Left ventricle myocardium superior (tissue), 1 donor: ENCODE data around the gene CHST12. TPM values are rescaled to one million over a fixed set of nuclear protein-coding genes. Genes with fewer than 3 reads are reported as not detected.

Source experiments
- ATAC-seq: fragments of 200-7000 bp; cut with Tn5 transposase; one replicate; pipeline ENCODE4 v1.9.1; 2020; ENCODE audit warnings: mild to moderate bottlenecking, moderate library complexity
- DNase-seq: peaks from one replicate; pipeline ENCODE4 v3.0.0-alpha.2; 2020
- intact Hi-C: fragments of 100-400 bp; cut with micrococcal nuclease; formaldehyde crosslinking; loops from one replicate; pipeline ENCODE4 v1.11.0; 2022
- total RNA-seq: library from RNA; stranded (reverse); fragmentation: NEBNext Ultra II Directional; extraction: Animal tissue kit (Norgen Biotek cat#: 25700); gene quantifications from one replicate; pipeline ENCODE4 v1.2.1, GENCODE V29; 2021
- donor health status: DM: no; HTN: yes; CAD: no; lungs with severe emphysema.

The CHST12 gene
- total RNA-seq, 1 donor from 2014 or later: 15.1 TPM

DNA sequence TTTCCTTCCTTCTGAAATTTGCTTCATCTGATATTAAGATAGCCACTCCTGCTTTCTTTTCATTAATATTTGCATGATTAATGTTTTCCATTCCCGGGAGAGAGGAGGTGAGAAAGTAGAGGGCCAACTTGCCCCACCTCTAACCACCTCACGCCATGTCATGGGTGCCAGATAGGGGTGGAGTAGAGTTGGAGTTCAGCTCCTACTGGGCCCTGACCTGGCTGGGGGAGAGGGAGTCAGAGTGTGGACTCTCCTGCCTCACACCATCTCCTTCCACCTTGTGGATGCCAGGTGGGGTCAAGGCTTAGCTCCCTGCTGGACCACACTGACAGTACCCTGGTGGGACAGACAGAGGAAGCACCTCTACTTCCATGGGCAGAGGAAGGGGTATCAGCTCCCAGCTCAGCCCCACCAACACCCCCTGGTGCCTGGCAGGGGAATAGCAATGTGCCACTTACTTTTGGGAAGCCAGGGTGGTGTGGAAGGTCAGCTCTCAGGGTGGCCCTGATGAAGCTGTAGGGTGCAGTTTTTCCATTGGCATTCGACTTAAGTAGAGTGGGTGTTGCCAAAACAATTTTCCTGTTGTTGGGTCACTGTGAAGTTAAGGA, 28.0 kb downstream of the CHST12 start:
- ATAC-seq: no peak
- intact Hi-C loops: no loop called here
- no peak for DNase-seq

DNA sequence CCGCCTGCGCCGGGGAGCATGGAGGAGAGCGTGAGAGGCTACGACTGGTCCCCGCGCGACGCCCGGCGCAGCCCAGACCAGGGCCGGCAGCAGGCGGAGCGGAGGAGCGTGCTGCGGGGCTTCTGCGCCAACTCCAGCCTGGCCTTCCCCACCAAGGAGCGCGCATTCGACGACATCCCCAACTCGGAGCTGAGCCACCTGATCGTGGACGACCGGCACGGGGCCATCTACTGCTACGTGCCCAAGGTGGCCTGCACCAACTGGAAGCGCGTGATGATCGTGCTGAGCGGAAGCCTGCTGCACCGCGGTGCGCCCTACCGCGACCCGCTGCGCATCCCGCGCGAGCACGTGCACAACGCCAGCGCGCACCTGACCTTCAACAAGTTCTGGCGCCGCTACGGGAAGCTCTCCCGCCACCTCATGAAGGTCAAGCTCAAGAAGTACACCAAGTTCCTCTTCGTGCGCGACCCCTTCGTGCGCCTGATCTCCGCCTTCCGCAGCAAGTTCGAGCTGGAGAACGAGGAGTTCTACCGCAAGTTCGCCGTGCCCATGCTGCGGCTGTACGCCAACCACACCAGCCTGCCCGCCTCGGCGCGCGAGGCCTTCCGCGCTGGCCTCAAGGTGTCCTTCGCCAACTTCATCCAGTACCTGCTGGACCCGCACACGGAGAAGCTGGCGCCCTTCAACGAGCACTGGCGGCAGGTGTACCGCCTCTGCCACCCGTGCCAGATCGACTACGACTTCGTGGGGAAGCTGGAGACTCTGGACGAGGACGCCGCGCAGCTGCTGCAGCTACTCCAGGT, 29.7 kb downstream of the CHST12 start:
- DNase-seq: no peak
- intact Hi-C loops: no loop called here
- ATAC-seq: no peak

DNA sequence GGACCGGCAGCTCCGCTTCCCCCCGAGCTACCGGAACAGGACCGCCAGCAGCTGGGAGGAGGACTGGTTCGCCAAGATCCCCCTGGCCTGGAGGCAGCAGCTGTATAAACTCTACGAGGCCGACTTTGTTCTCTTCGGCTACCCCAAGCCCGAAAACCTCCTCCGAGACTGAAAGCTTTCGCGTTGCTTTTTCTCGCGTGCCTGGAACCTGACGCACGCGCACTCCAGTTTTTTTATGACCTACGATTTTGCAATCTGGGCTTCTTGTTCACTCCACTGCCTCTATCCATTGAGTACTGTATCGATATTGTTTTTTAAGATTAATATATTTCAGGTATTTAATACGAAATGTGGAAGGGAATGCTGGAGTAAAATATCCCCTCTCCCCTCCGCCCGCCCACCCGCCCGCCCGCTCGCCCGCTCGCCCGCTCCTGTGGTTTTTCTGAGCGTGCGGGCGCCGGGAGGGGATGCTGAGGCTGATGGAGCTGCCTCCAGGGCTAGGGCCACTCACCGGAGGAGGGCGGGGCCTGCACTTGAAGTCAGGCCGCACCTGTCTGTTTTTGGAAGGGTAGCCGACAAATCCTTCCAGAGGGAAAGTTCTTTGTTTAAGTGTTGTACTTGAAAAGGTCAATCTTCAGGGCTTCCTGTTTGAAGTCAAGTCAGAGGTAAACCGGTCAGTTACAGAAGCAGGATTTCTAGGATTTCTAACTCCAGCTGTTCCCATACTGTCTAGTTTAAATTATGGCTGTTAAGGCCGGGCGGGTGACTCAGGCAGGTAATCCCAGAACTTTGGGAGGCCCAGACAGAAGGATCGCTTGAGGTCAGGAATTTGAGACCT, 30.5 kb downstream of the CHST12 start:
- intact Hi-C loops: no loop called here
- DNase-seq: no peak
- ATAC-seq: no peak

DNA sequence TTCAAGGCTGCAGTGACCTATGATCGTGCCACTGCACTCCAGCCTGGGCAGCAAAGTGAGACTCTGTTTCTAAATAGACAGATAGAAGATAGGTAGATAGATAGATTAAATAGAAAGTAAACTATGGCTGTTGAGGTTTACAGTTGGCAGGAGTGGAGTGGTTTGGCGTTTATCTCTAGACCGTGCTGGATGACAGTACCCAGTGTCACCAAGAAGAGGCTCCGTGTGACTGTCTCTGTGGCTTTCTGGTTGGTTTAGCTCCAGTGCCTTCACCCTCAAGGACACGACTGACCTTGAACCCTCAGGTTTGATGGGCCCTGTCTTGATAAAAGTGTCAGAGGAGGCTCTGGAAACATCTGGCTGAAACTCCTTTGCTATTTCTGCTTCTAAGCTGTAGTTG, 31.7 kb downstream of the CHST12 start:
- DNase-seq (no peak), ATAC-seq (no peak)
- intact Hi-C loops: no loop called here

DNA sequence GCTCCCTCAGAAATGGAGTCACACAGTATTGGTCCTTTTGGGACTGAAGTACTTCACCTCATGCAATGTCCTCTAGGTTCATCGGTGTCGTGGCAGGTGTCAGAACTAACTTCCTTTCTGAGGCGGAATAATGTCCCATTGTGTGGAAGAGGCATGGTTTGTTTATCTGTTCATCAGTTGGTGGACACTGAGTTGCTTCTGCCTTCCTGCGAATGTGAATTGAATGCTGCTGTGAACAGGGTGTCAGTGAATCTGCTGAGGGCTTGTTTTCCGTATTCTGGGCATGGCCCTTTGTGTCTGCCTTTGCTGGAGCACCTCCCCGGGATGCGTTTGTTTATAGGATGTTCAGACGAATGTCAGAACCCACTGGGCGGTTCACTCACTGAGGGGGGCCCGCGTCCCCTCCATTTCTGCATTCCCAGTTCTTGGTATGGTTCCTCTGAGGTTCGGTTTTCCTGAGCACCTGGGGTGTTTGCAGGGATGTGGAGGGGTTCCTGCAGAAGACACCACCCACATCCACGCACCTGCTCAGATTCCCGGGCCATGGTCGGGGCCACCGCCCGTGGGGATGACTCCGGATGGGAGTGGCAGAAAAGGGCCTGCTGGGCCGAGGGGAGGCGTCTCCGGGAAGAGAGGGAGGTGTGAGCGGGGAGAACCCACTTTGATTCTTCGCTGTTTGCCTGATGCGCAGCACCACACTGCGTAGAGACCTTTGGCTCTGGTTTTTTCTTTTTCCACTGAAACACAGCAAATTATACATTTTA, 33.1 kb downstream of the CHST12 start:
- ATAC-seq (no peak), DNase-seq (no peak)
- intact Hi-C loops: no loop called here

DNA sequence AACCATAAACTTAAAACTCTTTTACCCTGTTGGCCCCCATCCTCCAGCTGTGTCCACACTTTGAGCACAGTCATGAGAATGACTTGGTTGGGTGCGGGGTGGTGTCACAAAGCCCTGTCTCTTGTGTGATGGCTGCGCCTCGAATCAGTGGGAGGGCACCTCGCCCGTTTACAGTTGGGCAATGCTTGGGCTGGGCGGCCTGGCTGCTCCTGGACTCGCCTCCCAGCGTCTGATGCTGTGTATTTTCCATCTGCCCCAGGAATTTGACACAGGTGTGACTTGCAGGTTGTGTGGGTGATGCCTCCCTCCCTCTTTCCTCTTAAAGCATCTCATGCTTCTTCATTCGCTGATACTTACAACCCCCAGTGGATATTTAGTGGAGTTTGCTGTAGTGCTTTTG, 33.7 kb downstream of the CHST12 start:
- ATAC-seq: no peak
- intact Hi-C loops: no loop called here
- DNase-seq: no peak

DNA sequence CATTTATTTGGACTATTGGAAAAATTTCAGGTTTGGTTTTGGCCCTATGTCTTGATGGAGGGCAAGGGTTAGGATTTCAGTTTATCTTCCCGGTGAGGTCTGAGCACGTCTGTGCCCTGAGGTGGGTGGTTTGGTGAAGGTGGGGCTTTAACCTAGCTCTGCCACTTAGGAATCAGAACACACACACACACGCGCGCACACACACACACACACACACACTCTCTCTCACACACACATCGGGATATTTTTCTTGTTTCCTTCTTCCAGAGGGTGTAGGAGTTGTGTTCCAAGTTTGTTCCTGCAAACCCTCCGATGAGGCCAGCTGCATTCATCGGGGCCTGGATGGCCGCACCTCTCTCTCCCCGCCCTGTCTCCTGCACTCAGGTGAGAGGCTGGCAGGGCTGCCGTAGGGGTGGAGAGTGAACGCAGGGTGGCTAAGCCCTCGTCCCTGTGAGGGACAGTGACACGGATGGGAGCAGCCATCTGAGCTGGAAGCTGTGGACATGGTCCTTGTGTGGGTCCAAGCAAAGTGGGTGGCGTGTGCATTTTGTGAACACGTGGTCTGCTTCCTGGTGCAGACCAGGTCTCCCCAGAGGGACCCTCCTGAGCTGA, 34.2 kb downstream of the CHST12 start:
- no peak for DNase-seq
- intact Hi-C loops: no loop called here
- ATAC-seq: no peak

DNA sequence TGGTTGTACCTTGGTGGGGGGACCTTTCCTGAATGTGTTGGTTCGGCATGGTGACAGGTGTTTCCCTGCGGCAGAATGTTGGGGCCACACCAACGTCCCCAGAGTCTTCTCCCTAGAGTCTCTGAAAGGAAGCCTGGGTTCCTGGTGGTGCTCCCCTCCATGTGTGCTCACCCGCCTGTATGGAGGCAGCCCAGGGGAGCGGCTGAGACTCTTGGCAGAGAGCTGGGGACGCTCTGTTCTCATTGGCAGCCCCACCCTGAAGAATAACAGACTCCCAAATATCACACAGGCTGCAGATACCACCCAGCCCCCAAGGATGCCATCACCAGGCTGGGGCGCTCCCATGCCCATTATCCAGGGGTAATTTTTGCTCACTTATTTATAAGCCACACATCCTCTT, 34.8 kb downstream of the CHST12 start:
- ATAC-seq: peak; percentile 81
- intact Hi-C loops: no loop called here
- peak; percentile 51 for DNase-seq

DNA sequence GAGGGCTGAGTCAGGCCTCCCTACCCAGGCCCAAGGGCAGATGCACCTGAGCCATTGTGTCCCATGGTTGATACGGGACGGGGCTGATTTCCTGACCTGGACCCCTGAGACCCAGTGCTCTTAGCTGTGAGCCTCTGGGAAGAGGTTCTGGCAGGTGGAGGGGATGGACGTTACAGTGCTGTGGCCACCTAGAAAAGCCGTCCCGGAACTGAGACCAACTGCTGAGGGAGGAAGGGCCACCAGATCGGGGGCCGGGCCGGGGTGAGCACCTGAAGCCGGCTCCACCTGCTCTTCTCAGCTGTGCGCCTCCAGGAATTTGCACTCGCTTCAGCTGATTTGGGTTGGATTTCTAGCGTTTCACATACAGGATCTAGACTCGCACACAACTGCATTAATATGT, 35.4 kb downstream of the CHST12 start:
- ATAC-seq: no peak
- intact Hi-C loops: no loop called here
- DNase-seq: no peak

DNA sequence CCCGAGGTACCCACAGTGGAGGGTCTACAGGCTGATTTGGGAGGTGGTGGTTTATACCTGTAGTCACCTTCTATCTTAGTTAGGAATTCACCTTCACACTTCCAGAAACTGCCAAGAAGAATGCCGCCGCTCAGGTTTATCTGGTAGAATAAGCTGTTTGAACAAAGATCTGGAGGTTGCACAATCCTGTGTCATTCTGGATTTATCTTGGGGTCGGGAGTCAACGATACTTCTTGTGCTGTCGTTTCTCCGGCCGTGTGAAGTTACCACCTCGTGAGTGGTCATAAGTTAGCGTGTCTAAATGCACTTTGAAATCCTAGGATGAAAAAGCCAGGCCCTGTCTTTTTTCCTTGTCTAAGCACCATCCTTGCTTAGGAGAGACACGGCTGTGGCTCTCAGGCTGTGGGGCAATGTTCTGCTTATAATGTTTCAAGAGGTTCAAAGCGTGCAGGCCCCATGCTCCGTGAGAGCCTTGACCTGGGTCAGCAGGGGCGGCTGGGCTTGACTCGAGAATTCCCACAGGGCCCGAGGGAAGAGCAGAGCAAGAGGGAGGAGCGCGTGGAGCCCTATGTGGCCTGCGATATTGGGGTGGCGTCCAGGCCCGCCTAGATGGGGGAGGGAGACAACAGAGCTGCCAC, 37.3 kb downstream of the CHST12 start:
- ATAC-seq (no peak), DNase-seq (peak; percentile 19)
- intact Hi-C loops: no loop called here

DNA sequence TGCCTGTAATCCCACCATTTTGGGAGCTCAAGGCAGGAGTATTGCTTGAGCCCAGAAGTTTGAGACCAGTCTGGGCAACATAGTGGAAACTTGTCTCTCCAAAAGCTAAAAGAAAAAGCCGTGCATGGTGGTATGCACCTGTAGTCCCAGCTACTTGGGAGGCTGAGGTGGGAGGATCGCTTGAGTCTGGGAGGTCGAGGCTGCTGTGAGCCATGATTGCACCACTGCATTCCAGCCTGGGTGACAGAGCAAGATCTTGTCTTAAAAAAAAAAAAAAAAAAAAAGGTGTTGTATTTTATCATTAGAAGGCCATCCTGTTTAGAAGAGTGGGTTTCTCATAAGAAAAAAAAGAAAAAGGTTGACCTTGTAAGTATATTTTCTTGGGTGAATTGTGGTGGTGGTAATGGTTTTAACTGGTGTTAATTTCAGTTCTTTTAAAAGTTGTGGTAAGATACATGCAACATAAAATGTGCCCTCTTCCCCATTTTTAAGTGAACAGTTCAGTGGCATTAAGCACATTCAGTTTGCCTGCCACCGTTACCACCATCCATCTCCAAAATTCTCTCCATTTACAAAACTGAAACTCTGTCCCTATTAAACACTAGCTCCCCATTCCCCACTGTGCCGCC, 38.1 kb downstream of the CHST12 start:
- no peak for ATAC-seq
- intact Hi-C loops: no loop called here
- no peak for DNase-seq

DNA sequence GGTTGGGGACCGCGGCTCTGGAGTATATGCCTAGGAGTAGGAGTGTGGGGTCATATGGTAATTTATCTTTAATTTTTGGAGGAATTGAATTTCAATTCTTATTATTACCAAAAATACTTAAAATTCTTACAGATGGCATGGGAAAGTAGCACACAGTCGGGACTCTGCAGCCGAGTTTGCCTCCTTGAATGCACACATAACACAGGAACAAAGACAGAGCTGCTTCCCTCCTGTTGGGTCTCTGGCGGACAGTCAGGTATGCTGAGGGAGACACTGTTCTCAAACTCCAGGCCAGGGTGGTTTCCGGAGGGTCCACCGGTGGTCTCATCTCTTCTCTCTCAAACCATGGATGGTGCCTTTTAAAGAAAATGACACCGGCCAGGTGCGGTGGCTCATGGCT, 40.1 kb downstream of the CHST12 start:
- intact Hi-C loops: no loop called here
- ATAC-seq (no peak), DNase-seq (no peak)

DNA sequence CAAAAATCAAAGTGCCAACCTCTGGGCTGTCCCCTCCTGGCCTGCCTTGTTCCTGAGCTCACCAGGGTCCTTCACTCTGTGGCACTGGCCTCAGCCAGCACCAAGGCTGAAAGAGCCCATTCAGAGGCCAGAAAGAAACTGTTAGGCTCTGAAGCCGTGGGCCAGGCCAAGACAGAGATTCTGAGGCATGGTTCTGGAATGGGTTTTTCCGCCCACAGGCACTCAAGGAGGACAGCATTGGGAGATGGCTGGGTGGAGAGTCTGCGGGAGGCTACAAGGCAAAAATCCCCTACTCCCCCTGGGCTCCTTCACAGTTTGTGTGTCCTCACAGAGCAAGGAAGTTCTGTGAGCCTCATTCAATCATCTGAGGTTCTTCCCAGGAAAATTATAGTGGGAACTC, 41.1 kb downstream of the CHST12 start:
- peak; percentile 74 for ATAC-seq
- peak; percentile 53 for DNase-seq
- intact Hi-C loops: no loop called here

DNA sequence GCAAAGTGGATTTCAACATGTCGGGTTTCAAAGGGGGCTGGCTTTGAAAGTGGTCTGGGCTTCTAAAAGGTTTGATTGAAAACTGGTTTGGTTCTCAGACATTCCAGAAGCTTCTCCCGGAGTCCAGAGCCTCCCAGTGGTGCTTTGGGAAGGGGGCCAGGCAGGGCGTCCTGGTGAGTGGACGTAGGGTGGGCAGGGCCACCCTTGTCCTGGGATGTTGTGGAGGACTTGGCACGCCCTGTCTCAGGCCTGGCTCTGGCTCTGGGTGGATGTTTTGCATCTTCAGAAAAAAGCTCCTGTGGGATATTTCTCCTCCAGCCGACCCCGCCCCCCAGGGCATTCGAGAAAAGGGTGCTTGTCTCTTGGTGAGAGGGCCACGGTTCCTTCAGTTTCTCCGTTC, 41.6 kb downstream of the CHST12 start:
- DNase-seq (peak; percentile 45), ATAC-seq (peak; percentile 54)
- intact Hi-C loops: no loop called here

DNA sequence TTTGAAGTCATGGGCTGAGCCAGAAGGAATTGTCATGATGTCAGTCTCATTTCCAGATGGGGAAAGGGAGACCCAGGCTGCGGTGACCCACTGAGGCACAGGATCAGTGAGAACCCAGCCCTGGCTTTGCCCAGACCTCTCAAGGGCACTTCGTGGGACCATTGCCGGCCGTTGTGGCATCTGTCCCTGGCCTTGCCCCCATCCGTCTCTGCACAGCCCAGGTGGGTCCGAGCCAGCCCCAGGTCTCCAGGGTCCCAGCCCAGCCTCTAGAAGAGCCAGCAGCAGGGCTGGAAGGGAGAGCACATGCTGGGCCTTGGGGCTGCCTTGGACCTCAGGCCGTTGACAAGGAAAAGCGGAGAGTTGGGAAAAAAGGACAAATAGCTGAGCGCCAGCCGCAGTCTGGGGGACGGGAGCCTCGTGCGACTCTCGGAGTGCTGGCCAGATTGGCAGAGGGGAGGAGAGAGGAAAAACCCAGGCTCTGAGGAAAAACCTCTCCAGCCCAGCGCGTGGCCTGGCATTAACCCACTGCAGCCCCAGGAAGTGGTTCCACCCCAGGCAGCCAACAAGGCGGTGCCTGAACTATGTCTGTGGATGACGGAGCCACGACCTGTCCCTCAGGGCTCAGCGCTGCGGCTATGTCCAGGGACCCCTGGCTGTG, 42.6 kb downstream of the CHST12 start:
- intact Hi-C loops: no loop called here
- DNase-seq: no peak
- ATAC-seq: no peak

DNA sequence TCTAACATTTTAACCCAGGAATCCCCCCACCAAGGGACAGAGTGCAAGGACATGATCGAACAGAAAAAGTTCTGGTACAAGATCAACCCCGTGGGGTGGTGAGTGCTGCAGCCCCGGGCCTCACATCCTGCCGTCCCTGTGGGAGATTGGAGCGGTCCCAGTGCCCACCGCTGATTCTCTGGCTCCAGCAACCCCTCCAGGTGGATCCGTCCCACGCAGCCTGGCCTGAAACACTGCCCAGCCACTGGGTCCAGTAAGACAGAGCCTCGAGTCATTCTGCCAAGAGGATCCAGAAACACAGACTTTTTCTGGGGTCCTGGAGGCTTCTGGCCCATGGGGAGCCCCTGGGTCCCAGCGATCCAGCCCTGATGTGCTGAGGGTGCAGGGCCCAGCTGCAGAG, 43.3 kb downstream of the CHST12 start:
- intact Hi-C loops: no loop called here
- DNase-seq (no peak), ATAC-seq (no peak)

DNA sequence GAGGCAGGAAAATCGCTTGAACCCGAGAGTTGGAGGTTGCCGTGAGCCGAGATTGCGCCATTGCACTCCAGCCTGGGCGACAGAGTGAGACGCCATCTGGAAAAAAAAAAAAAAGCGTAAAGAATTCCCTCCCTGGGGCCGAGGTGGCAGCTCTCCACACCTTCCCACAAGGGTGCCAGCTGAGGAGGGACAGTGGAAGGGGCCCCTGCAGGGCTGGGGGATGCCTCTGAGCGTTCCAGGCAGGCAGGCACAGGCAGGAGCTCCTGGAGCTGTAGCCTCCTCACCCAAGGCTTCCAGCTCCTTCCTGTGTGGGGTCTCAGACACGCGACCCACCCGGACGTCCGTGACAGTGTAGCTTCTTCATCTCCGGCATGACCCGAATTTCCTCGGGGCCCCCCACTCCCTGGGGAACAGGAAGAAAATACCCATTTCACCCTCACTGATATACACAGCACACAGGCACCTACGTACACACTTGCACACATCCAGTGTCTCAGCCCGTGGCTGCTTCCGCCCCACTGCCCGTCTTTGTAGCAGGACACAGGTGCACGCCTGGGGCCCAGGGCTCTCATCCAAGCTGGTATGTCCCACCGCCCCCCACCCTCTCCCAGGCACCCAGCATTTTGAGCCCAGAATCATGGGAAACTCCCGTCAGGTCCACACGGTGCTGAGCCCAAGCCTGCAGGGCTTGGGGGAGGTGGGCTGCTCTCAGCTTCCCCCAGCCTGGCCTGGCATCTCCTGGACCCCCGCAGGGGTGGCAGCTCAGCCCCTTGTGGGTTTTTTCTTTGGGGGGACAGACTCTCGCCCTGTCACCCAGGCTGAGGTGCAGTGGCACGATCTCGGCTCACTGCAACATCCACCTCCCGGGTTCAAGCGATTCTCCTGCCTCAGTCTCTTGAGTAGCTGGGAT, 47.0 kb downstream of the CHST12 start:
- DNase-seq (no peak), ATAC-seq (no peak)
- intact Hi-C loops: loop anchor here (10.0 kb wide), 1 partner anchor 234 kb away; the partner anchor contains the start of gene AMZ1
